Non-pigmented ciliary epithelial cell (primary cell): ENCODE data around the gene TBC1D22A.
"Not testable (repeated sequence)": the region's sequence is repeated elsewhere in the genome, so short reads cannot be mapped to it uniquely, and the experiment has no call there.

ENCODE experiments used
- DNase-seq: peaks from one replicate; pipeline ENCODE4 v3.0.0-alpha.2; 2010; ENCODE audit warnings: low read depth

Gene TBC1D22A

GRCh38 chr22:47157093-47157420, 394.6 kb downstream of the TBC1D22A start:
- no peak for DNase-seq

GRCh38 chr22:47157486-47158270, 395.2 kb downstream of the TBC1D22A start:
- no peak for DNase-seq

GRCh38 chr22:47158457-47158856, 396.0 kb downstream of the TBC1D22A start:
- no peak for DNase-seq

GRCh38 chr22:47159592-47159991, 397.1 kb downstream of the TBC1D22A start:
- DNase-seq = no peak

GRCh38 chr22:47160141-47160541, 397.7 kb downstream of the TBC1D22A start:
- DNase-seq = no peak

GRCh38 chr22:47160781-47161520, 398.5 kb downstream of the TBC1D22A start:
- DNase-seq = no peak

- DNase-seq = no peak
These were observed 399.2 kb downstream of the TBC1D22A start for GRCh38 chr22:47161631-47162030.

- DNase-seq = no peak
These were observed 400.4 kb downstream of the TBC1D22A start for GRCh38 chr22:47162865-47163264.

GRCh38 chr22:47163481-47163855, 401.0 kb downstream of the TBC1D22A start:
- no peak for DNase-seq

GRCh38 chr22:47163856-47164513, 401.5 kb downstream of the TBC1D22A start:
- no peak for DNase-seq

GRCh38 chr22:47164514-47165337, 402.3 kb downstream of the TBC1D22A start:
- DNase-seq = no peak

GRCh38 chr22:47165338-47166032, 403.0 kb downstream of the TBC1D22A start:
- no peak for DNase-seq

GRCh38 chr22:47166033-47166404, 403.6 kb downstream of the TBC1D22A start:
- no peak for DNase-seq

- no peak for DNase-seq
These were observed 404.1 kb downstream of the TBC1D22A start for GRCh38 chr22:47166446-47167016.

GRCh38 chr22:47167056-47167455, 404.6 kb downstream of the TBC1D22A start:
- DNase-seq = no peak

- not testable (repeated sequence) for DNase-seq
These were observed 405.5 kb downstream of the TBC1D22A start for GRCh38 chr22:47167921-47168320.

GRCh38 chr22:47168441-47168840, 406.0 kb downstream of the TBC1D22A start:
- no peak for DNase-seq

- DNase-seq = no peak
These were observed 406.7 kb downstream of the TBC1D22A start for GRCh38 chr22:47168900-47169800.

GRCh38 chr22:47169801-47170140, 407.3 kb downstream of the TBC1D22A start:
- no peak for DNase-seq
